ENCODE results near the gene ARID1B.

- no peak for TF ChIP-seq POLR2A (IDR thresholded peaks at IDR 0.05)
- TF ChIP-seq CTCF (IDR thresholded peaks at IDR 0.05): no peak
Measured at GRCh38 chr6:157228426-157229131, 451.4 kb downstream of the ARID1B start.
